ENCODE measurements around the gene RBM14.
"Not testable (repeated sequence)": the region's sequence is repeated elsewhere in the genome, so short reads cannot be mapped to it uniquely, and the experiment has no call there.

The RBM14 gene

DNA sequence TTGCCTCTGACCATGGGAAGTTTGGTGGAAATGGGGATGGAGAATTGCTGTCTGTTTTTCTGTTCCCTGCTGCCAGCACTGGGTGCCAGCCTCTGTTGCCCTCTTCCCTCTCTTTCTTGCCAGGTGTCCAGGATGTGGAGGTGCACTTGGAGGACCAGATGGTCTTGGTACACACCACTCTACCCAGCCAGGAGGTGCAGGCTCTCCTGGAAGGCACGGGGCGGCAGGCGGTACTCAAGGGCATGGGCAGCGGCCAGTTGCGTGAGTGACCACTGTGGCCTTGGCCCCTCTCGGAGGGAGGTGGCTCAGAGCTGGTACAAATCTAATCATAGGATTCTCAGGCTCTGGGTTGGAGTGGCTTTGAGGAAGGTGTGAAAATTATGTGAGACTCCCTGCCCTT, 17.4 kb upstream of the RBM14 start:
- no peak for DNase-seq

DNA sequence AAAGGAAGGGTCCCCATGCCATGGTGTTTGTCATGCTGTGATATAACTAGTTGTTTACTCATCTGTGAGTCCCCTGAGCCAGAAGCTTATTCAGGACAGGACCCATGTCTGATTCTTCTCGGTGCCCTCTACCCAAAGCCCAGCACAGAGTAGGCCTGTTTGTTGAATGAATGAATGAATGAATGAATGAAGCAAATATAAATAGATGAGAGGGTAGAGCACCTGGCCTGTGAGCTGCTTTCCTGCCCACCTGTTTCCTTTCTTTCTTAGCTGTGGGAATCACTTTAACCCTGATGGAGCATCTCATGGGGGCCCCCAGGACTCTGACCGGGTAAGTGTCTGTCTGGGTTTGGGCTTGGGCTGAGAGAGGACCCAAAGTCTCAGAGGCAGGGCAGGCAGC, 16.2 kb upstream of the RBM14 start:
- no peak for DNase-seq

DNA sequence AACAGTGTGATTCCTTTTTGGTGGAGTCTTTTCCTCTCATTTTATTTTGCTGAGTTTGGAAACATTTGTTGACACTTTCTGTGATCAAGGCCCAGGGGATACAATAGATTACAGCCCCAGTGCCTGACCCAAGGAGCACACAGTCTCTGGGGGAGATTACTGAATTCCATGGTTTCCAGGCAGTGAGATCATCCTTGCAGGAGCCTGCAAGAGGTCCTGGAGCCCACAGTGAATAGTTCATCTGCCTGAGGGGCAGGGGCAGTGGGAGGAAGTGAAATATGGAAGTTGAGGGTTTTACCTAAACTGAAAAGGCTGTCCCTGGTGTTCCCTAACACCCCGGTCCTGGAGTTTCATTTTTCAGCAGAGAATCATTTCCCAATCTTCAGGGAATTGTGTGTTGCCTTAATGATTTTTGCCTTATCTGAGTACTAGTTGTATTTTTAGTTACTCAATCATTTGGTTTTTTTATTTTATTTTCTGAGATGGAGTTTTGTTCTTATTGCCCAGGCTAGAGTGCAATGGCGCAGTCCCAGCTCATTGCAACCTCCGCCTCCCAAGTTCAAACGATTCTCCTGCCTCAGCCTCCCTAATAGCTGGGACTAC, 15.7 kb upstream of the RBM14 start:
- DNase-seq = no peak

DNA sequence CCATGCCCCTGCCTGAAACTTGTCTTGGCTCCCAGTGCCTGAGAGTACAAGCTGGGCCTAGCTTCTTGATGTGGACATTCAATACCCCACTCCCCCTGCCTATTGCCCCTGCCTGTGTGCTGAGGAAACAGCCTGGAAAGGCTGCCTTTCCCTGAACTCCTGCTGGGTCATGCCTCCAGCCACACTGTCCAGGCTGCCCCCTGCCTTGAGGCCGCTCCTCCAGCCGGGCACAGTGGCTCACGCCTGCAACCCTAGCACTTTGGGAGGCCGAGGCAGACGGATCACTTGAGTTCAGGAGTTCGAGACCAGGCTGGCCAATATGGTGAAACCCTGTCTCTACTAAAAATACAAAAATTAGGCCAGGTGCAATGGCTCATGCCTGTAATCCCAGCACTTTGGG, 13.4 kb upstream of the RBM14 start:
- no peak for DNase-seq

DNA sequence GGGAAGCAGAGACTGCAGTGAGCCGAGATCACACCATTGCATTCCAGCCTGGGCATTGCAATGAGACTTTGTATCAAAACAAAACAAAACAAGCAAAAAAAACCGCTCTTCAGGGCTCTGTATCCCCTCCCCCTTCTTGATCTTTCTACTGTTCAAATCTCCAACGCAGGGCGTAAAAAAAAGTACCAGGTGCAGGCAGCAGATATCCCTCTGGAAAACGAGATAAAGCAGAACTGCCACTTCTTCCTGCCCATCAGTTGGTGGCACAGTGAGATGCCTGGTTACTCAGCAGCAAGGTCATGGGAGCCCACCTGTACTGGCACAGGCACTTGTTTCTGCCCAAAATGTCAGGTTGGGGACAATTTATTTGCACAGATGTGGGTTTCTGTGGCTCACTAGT, 12.3 kb upstream of the RBM14 start:
- no peak for DNase-seq

DNA sequence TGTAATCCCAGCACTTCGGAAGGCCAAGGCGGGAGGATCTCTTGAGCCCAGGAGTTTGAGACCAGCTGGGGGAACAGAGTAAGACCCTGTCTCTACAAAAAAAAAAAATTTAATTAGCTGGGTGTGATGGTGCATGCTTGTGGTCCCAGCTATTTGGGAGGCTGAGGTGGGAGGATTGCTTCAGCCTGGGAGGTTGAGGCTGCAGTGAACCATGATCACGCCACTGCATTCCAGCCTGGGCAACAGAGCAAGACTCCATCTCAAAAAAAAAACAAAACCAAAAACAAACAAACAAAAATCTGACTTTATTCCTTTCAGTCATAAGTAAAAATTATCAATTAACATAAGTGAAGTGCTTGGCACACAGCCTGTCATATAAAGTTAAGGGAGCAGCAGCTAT, 9.8 kb upstream of the RBM14 start:
- not testable (repeated sequence) for DNase-seq

DNA sequence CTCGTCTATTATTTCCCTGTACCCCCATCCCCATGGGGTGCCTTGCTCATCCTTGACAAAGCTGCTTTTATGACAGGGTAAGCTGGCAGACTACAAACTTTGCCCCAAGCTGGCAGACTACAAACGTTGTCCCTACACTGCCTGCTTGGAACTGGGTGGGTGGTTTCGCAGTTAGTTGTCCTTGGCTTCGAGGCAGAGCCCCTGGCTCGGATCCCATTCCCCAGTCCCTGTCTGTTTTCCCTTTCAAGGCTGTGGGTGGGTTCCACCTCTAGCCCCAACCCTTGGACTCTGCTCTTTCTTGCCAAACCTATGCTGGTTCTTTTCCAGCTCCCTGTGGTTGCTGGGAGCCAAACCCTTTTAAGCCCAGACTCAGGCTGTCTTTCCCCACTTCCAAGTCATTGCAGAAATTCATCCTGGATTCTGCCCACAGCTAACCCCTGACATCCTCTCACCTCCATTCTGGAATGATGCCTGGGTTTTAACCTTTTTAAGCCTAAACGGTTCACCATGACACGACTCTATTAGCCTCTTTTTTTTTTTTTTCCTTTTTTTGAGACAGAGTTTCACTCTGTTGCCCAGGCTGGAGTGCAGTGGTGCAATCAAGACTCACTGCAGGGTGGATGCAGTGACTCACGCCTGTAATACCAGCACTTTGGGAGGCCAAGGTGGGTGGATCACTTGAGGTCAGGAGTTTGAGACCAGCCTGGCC, 9.2 kb upstream of the RBM14 start:
- no peak for DNase-seq

DNA sequence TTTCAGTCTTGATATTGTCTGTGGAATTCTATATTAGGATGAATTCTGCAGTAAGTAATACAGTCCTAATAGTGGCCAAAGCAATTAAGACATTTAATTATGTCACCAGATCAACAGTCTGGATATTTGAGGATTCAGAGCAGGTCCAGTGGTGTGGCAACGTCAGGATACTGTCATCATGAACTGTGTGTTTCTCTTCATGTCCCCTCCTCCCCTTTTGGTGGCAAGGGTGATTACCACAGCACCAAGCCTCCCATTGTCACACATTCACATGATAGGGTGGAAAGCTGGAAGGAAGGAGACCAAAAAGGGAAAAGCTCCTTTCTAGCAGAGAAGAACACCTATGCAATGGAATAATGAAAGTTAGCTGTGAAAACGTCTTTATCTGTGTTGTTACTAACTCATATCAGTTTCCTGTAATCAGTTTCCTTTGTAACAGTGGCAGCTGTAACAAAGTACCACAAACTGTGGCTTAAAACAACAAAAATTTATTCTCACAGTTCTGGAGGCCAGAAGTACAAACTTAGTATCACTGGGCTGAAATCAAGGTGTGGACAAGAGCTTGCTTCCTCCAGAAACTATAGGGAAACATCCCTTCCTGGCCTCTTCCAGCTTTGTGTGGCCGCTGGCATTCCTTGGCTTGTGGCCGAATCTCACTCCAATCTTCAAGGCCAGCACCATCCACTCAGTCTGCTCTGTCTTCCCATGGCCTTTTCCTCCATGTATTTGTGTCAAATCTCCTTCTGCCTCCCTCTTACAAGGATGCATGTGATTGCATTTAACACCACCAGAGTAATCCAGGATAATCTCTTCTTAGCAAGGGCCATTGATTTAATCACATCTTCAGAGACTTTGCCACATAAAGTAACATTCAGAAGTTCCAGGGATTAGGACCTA, 6.5 kb upstream of the RBM14 start:
- DNase-seq = no peak

DNA sequence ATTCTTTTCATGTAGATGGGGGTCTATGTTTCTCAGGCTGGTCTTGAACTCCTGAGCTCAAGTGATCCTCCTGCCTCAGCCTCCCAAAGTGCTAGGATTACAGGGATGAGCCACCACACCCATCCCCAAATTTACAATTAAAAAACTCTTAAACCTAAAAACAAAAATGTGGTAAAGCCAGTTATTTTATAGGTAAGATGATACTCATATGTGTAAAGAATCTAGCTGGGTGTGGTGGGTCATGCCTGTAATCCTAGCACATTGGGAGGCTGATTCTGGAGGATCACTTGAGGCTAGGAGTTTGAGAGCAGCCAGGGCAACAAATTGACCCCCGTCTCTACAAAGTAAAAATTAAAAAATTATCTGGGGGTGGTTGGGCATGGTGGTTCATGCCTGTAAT, 4.0 kb upstream of the RBM14 start:
- DNase-seq = no peak

DNA sequence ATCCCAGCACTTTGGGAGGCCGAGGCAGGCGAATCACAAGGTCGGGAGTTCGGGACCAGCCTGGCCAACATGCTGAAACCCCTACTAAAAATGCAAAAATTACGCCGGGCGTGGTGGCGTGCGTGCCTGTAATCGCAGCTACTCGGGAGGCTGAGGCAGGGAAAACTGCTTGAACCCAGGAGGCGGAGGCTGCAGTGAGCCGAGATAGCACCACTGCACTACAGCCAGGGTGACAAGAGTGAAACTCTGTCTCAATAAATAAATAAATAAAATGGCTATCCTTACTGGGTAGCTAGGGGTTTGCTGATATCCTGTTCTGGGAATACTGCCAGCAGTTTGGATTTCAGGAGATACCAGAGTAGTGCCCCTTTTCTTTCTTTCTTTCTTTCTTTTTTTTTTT, 2.4 kb upstream of the RBM14 start:
- no peak for DNase-seq

DNA sequence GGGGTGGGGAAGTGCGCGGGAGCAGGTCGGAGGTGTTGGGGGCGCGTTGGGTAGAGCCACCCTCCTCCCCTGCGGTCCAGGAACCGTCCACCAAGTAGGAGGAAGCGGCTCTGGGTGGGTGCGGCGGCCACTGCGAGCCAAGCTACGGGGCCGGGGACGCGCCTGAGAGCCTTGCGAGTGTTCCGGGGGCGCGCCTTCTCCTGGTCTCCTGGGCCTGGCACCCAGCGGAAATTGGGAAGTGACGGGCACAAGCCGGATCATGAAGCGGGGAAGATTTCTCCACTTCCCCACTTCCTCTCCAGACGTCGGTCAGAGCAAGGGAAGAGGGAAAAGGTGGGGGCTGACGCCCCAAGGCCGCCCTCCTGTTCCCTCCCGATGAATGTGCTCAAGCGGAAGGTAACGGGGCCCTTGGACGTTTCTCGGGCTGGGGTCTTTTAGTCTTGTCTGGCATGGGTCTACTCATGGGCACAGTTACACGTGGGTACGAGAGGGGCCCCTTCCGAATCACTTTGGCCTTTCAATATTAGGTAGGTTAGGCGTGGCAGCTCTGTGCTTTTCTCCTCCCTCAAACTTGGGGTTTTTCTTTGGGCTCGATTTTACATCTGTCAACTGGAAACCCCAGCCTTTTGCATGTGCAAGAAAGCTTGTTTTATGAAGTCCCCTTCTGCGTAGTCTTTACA, 865 bp downstream of the RBM14 start:
- DNase-seq = no peak

DNA sequence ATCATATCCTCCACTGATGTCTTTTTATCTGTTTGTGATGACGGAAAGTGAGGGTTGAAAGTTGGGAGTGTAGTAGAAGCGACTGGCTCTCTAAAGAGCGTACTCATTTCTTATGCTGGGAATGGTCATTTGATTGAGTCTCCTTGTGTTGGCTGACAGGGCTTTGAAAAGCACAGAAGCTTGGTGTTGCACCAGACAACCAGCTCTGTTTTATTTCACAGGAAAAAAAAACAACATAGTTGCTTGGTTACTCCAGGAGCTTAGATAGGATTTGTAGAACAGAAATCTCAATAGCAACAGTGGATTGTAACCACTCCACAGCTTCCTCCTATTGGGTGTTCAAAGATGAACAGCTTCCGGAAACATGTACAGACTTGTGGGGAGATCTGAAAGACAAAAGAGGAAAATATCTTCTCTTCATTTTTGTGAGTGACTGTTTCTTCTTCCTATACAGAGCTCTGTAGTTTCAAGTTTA, 2.7 kb downstream of the RBM14 start:
- no peak for DNase-seq

DNA sequence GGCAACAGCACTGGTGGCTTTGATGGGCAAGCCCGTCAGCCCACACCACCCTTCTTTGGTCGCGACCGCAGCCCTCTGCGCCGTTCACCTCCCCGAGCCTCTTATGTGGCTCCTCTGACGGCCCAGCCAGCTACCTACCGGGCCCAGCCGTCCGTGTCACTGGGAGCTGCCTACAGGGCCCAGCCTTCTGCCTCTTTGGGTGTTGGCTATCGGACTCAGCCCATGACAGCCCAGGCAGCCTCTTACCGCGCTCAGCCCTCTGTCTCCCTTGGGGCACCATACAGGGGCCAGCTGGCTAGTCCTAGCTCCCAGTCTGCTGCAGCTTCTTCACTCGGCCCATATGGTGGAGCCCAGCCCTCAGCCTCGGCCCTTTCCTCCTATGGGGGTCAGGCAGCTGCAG, 8.0 kb downstream of the RBM14 start:
- no peak for DNase-seq

DNA sequence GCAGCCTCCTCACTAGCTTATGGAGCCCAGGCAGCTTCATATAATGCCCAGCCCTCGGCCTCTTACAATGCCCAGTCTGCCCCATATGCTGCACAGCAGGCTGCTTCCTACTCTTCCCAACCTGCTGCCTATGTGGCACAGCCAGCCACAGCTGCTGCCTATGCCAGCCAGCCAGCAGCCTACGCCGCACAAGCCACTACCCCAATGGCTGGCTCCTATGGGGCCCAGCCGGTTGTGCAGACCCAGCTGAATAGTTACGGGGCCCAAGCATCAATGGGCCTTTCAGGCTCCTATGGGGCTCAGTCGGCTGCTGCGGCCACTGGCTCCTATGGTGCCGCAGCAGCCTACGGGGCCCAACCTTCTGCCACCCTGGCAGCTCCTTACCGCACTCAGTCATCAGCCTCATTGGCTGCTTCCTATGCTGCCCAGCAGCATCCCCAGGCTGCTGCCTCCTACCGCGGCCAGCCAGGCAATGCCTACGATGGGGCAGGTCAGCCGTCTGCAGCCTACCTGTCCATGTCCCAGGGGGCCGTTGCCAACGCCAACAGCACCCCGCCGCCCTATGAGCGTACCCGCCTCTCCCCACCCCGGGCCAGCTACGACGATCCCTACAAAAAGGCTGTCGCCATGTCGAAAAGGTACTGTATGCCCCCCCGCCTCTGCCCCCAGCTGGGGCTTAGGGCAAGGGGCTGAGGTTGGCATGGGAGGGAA, 8.8 kb downstream of the RBM14 start:
- DNase-seq = no peak

DNA sequence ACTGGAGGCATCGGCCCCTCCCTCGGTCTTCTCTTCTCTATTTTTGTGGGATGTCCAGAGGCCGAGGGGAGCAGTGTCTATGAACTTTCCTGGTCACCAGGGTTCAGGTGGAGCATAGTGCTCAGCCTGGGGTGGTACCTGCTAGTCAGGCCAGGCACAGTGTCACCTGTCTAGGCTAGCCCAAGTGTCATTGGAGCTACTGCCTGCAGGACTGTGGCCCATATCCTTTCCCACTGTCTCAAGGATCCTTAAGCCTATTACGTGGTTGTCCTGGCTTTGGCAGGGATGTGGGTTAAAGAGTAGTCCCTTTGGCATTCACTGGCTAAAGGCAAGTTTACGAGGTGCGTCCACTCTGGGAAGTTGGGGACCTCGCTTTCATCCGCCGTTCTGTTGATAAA, 9.3 kb downstream of the RBM14 start:
- no peak for DNase-seq

DNA sequence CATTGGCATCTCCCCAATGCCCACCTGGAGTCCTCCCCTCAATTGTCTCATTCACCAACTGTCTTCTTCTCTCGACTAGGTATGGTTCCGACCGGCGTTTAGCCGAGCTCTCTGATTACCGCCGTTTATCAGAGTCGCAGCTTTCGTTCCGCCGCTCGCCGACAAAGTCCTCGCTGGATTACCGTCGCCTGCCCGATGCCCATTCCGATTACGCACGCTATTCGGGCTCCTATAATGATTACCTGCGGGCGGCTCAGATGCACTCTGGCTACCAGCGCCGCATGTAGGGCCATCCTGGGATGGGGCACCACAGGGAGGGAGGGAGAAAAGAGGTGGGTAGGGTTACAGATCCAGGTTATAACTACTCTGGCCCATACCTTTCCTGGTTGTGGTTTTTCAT, 10.0 kb downstream of the RBM14 start:
- DNase-seq = no peak

DNA sequence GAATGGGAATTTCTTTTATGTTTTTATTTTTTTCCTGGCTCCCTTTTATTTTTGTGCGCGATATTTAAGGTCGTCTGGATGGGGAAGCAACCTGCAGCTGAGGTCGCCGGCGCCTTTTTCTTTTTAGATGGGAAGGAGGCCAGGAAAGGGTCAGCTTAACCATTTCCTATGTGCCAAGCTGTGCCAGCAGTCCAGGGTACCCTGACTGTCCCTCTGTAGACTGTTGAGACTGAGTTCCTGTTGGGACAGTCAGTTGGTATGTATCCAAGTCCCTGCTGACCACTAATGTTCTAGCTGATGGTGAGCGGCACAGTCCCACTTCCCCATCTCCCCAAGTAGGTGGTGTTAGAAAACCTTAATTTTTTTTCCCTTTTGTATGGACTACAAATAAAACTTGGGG, 10.5 kb downstream of the RBM14 start:
- DNase-seq = no peak

DNA sequence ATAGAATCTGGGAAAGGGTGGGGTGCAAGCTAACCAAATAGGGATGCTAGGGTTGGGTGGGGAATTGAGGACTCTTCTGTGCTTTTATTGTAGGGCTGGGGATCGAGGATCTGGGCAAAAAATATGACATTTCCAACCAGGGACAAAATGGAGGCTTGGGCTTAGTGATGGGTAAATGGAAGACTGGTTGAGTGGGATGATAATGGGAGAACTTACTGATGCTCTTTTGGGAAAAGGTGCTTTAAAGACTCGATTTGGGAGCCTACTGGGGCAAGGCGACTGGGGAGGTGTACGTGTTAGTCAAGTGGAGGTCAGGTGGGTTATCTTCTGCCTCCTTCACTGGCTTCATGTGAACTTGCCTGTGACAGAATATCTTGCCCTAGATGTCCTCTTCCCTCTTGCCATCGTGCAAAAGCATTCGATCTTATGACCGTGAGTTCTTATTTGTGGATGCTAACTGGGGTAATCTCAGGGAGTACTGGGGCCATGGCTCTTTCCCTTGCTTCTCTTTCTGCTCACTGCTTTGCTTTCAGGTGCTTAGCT, 11.7 kb downstream of the RBM14 start:
- no peak for DNase-seq

DNA sequence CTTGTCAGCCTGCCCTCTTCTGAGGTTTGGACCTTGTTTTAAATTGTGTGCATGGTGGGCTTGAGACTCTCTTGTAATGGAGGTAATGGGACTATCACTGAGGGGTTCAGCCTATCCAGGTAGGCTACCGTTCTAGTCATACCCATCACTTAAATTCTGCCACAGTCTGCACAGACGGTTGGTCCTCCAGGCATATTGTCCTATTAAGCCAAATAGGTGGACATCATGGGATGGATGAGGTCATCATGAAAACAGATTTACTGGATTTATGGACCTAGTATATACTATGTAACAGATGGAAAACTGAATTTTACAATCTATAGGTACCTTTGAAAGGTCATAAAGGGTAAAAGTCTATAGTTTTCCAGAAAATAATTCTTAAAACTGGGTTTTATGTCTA, 12.9 kb downstream of the RBM14 start:
- DNase-seq = no peak

DNA sequence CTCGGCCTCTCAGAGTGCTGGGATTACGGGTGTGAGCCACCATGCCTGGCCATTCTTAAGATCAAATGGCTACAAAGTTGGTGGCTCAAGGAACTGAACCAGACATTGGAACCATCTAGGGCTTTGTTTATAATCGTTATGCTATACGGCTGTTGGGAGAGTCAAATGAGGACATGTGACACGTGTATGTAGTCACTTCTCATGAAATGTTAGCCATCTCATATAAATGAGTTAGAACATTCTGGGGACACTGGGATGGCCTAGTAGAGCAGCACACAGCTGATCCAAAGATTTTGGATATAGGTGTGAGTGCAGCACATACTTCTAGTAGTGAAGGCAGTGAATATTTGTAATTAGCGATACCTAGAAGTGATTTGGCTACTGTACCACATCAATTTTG, 15.5 kb downstream of the RBM14 start:
- DNase-seq = no peak

DNA sequence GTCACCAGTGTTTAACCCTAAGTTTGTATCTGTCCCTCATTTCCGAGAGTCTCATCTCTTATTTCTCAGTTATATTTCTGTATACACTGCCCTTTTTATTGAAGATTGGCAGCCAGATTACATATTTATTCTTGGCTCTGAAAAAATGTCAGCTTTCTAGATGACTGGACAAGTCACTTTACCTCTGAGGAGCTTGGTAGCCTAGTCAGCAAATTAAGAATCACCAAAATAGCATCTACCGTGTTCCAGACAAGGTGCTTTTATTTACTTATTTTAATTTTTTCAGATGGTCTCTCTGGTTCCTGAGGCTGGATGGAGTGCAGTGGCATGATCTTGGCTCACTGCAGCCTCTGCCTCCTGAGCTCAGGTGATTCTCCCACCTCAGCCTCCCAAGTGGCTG, 16.5 kb downstream of the RBM14 start:
- no peak for DNase-seq

DNA sequence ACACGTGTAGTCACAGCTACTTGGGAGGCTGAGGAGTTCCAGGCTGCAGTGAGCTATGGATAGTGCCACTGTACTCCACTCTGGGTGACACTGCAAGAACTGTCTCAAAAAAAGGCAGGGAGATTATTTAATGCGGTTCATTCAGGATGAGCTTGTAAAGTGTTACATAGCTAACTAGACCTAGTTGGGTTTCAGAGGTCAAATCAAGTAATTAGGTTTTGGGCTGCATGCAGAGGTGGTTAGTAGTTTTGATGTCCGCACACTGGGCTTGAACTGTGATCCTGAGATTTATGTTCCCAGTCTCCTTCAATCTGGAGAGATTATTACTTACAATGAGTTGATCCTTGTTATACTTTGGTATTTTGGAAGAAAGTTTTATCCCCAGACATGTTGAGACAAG, 20.0 kb downstream of the RBM14 start:
- no peak for DNase-seq

All from DMS79 (cell line).